ENCODE results near the gene UQCR11. TPM values are rescaled to one million over a fixed set of nuclear protein-coding genes. Genes with fewer than 3 reads are reported as not detected.

The UQCR11 gene
- total and polyA plus RNA-seq, 2 experiments from 2014 or later: 49.3 to 669 TPM

DNA sequence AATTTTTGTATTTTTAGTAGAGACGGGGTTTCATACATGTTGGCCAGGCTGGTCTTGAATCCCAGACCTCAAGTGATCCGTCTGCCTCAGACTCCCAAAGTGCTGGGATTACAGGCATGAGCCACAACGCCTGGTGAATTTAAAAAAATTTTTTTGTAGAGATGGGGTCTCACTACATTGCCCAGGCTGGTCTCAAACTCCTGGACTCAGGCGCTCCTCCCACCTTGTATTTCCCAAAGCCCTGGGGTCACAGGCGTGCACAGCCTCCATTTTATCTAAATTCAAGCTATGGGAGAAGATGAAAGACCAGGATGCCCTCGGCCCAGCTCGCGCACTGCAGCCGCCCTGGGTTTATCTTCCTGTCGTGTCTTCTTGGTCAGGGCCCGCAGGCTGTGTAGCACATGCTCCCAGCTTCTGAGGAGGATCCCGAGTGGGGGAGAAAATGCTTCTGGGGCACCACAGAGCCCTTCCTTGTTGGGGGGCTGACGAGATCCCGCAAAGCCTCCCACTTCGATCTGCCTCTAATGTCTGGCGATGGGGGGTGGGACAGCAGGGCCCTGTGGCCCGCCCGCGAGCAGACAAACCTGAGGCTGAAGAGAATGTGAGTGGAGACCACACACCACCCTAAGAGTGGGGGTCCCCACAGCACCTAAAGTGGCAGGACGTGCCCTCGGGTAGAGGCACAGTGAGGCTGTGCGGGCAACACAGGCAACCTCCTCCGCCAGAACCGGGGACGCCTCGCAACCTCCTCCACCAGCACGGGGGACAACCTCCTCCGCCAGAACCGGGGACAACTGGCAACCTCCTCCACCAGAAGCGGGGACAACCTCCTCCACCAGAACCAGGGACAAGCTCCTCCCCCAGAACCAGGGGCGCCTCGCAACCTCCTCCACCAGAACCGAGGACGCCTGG, 31.3 kb upstream of the UQCR11 start:
- Histone ChIP-seq H3K4me2 (ENCODE audit: unreplicated experiment) (no peak overlapping the region), H3K9me2 (ENCODE audit: insufficient read depth) (no peaks in the 10 kb centered on the region), H3K36me3 (ENCODE audit: low read depth) (peaks cover 13% of the 10 kb centered on the region; the same call in 1 of the 2 replicates), H3K27ac (no peak overlapping the region), H3K79me2 (ENCODE audit: insufficient read depth) (peaks cover 73% of the 10 kb centered on the region), H3F3A (ENCODE audit: insufficient read depth) (no peaks in the 10 kb centered on the region), H3K27me3 (replicated peaks; ENCODE audit: insufficient read depth) (no peaks in the 10 kb centered on the region), H2AFZ (no peak overlapping the region), H3K9me3 (ENCODE audit: low read depth) (no peaks in the 10 kb centered on the region), H3K9ac (no peak overlapping the region), H3K4me1 (ENCODE audit: insufficient read depth) (no peaks in the 10 kb centered on the region), H4K20me1 (ENCODE audit: insufficient read depth) (no peaks in the 10 kb centered on the region), H3K4me3 (no peak overlapping the region)
- 88 to 92% methylated on average over 29 to 34 of the region's 34 CpGs for WGBS, 2 experiments (ENCODE audit: low coverage in 1 of 2, low lambda C conversion rate in 2 of 2, missing lambda C conversion rate in 2 of 2)
- in situ Hi-C loops (cut with MboI): no loop called here
- no peak for TF ChIP-seq EZH2 (IDR thresholded peaks at IDR 0.05; ENCODE audit: insufficient read depth, poor library complexity, severe bottlenecking)
- no peak for TF ChIP-seq EZH2phosphoT487 (IDR thresholded peaks at IDR 0.05; ENCODE audit: insufficient read depth, low read depth)
- no peak for DNase-seq

- no peaks in the 10 kb centered on the region for H3K27me3 ChIP-seq (replicated peaks; ENCODE audit: insufficient read depth)
- WGBS, 2 experiments (ENCODE audit: low coverage in 1 of 2, low lambda C conversion rate in 2 of 2, missing lambda C conversion rate in 2 of 2): 99% methylated on average over 5 of the region's 5 CpGs
- H3K4me3 ChIP-seq: no peak overlapping the region
- TF ChIP-seq EZH2phosphoT487 (IDR thresholded peaks at IDR 0.05; ENCODE audit: insufficient read depth, low read depth): no peak
- no peak overlapping the region for H3K9ac ChIP-seq
- peaks cover 13% of the 10 kb centered on the region; the same call in 1 of the 2 replicates for H3K36me3 ChIP-seq (ENCODE audit: low read depth)
- no peak overlapping the region for H2AFZ ChIP-seq
- H3K27ac ChIP-seq: no peak overlapping the region
- no peaks in the 10 kb centered on the region for H3K4me1 ChIP-seq (ENCODE audit: insufficient read depth)
- no peaks in the 10 kb centered on the region for H3K9me2 ChIP-seq (ENCODE audit: insufficient read depth)
- no peaks in the 10 kb centered on the region for H4K20me1 ChIP-seq (ENCODE audit: insufficient read depth)
- peaks cover 57% of the 10 kb centered on the region for H3K79me2 ChIP-seq (ENCODE audit: insufficient read depth)
- no peaks in the 10 kb centered on the region for H3F3A ChIP-seq (ENCODE audit: insufficient read depth)
- H3K9me3 ChIP-seq (ENCODE audit: low read depth): no peaks in the 10 kb centered on the region
- no peak for DNase-seq
- in situ Hi-C loops (cut with MboI): no loop called here
- H3K4me2 ChIP-seq (ENCODE audit: unreplicated experiment): no peak overlapping the region
Measured at GRCh38 chr19:1634938-1635243, 29.6 kb upstream of the UQCR11 start.

DNA sequence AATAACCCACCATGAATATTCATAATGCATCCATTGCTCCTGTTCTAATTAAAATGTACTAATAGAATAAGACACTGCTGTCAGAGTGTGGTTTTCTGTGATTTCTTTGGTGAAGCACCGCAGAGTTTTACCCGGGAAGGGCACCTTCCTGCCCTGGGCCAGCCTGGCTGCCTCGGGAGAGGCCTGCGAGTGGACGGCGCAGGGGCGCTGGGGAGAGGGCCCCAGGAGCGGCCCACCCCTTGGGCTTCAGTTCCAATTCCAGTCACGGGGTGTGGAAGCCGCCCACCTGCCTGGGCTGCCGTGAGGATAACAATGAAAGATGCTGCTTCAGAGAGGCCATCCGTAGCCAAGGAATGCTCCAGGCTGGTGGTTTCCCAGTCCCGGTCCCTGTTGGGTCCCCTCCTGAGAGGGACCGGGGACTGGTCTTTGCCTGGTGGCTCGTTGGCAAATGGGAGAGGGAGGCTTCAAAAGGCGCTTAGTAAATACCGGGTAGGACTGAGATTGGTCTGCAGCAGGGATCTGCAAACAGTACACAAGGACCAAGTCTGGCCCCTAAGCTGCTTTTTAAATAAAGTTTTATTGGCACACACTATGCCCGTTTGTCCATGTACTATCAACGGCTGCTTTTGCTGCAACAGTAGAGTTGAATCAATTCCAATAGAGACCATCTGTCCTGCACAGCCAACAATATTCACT, 29.1 kb upstream of the UQCR11 start:
- Histone ChIP-seq H3F3A (ENCODE audit: insufficient read depth) (no peaks in the 10 kb centered on the region), H3K4me1 (ENCODE audit: insufficient read depth) (no peaks in the 10 kb centered on the region), H3K9me3 (ENCODE audit: low read depth) (no peaks in the 10 kb centered on the region), H3K79me2 (ENCODE audit: insufficient read depth) (peaks cover 52% of the 10 kb centered on the region), H3K4me3 (no peak overlapping the region), H2AFZ (no peak overlapping the region), H3K9ac (no peak overlapping the region), H3K36me3 (ENCODE audit: low read depth) (peaks cover 8% of the 10 kb centered on the region; the same call in 1 of the 2 replicates), H4K20me1 (ENCODE audit: insufficient read depth) (no peaks in the 10 kb centered on the region), H3K27ac (no peak overlapping the region), H3K9me2 (ENCODE audit: insufficient read depth) (no peaks in the 10 kb centered on the region), H3K4me2 (ENCODE audit: unreplicated experiment) (no peak overlapping the region), H3K27me3 (replicated peaks; ENCODE audit: insufficient read depth) (no peaks in the 10 kb centered on the region)
- no peak for DNase-seq
- TF ChIP-seq EZH2 (IDR thresholded peaks at IDR 0.05; ENCODE audit: insufficient read depth, poor library complexity, severe bottlenecking) (no peak), EZH2phosphoT487 (IDR thresholded peaks at IDR 0.05; ENCODE audit: insufficient read depth, low read depth) (no peak)
- 92% methylated on average over 19 of the region's 19 CpGs for WGBS, 2 experiments (ENCODE audit: low coverage in 1 of 2, low lambda C conversion rate in 2 of 2, missing lambda C conversion rate in 2 of 2)
- in situ Hi-C loops (cut with MboI): no loop called here

- Histone ChIP-seq H3K27ac (no peak overlapping the region), H3K36me3 (ENCODE audit: low read depth) (peaks cover 2% of the 10 kb centered on the region; the same call in 1 of the 2 replicates), H3K79me2 (ENCODE audit: insufficient read depth) (peaks cover 42% of the 10 kb centered on the region), H3K9me2 (ENCODE audit: insufficient read depth) (no peaks in the 10 kb centered on the region), H3K4me3 (no peak overlapping the region), H3K27me3 (replicated peaks; ENCODE audit: insufficient read depth) (no peaks in the 10 kb centered on the region), H3F3A (ENCODE audit: insufficient read depth) (no peaks in the 10 kb centered on the region), H2AFZ (no peak overlapping the region), H3K9me3 (ENCODE audit: low read depth) (no peaks in the 10 kb centered on the region), H3K4me2 (ENCODE audit: unreplicated experiment) (no peak overlapping the region), H4K20me1 (ENCODE audit: insufficient read depth) (no peaks in the 10 kb centered on the region), H3K4me1 (ENCODE audit: insufficient read depth) (no peaks in the 10 kb centered on the region), H3K9ac (no peak overlapping the region)
- in situ Hi-C loops (cut with MboI): no loop called here
- TF ChIP-seq EZH2phosphoT487 (IDR thresholded peaks at IDR 0.05; ENCODE audit: insufficient read depth, low read depth) (no peak), EZH2 (IDR thresholded peaks at IDR 0.05; ENCODE audit: insufficient read depth, poor library complexity, severe bottlenecking) (no peak)
- WGBS, 2 experiments (ENCODE audit: low coverage in 1 of 2, low lambda C conversion rate in 2 of 2, missing lambda C conversion rate in 2 of 2): 95 to 99% methylated on average over 8 to 11 of the region's 11 CpGs
- DNase-seq: no peak
Measured at GRCh38 chr19:1633269-1633826, 28.1 kb upstream of the UQCR11 start.
